ENCODE measurements around the gene UQCRHL.
A peak's percentile ranks its signal among the peaks of the same experiment; 100 is the strongest.
"Not testable (repeated sequence)": the region's sequence is repeated elsewhere in the genome, so short reads cannot be mapped to it uniquely, and the experiment has no call there.

The UQCRHL gene

GRCh38 chr1:15835205-15835740 is 27.8 kb upstream of the UQCRHL start:
- no peak for DNase-seq

- peak; percentile 91 for DNase-seq
Observed at GRCh38 chr1:15834406-15835204, 27.2 kb upstream of the UQCRHL start.

DNA sequence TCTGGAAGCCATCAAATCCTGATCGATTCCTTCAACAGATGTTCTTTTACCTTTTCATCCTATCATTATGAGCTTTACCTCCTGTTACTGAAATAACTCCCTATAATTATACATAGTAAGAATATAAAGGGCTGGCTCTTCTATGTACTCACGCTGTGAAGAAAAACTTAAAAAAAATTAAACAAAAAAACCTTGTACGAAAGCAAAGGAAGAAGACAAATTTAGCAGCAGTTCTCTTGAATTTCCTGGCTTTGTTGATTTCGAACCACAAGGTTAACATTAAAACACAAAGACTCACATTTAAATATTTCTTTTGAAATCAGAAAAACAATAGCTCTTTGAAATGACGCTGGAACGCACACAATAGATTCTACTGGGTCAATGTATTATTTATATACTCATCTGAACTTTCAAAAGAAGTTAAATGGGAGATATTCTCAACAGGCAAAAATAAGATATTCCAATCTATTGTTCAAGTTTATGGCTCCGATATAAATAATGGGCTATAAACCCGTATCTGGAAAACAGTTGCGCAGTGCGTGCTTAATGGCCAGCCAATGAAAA is 26.5 kb upstream of the UQCRHL start:
- DNase-seq = no peak

GRCh38 chr1:15833069-15833679 is 25.7 kb upstream of the UQCRHL start:
- DNase-seq = no peak

- no peak for DNase-seq
Observed at GRCh38 chr1:15830258-15830657, 22.8 kb upstream of the UQCRHL start.

- not testable (repeated sequence) for DNase-seq
Observed at GRCh38 chr1:15828931-15829330, 21.5 kb upstream of the UQCRHL start.

GRCh38 chr1:15827567-15827966 is 20.1 kb upstream of the UQCRHL start:
- not testable (repeated sequence) for DNase-seq

DNA sequence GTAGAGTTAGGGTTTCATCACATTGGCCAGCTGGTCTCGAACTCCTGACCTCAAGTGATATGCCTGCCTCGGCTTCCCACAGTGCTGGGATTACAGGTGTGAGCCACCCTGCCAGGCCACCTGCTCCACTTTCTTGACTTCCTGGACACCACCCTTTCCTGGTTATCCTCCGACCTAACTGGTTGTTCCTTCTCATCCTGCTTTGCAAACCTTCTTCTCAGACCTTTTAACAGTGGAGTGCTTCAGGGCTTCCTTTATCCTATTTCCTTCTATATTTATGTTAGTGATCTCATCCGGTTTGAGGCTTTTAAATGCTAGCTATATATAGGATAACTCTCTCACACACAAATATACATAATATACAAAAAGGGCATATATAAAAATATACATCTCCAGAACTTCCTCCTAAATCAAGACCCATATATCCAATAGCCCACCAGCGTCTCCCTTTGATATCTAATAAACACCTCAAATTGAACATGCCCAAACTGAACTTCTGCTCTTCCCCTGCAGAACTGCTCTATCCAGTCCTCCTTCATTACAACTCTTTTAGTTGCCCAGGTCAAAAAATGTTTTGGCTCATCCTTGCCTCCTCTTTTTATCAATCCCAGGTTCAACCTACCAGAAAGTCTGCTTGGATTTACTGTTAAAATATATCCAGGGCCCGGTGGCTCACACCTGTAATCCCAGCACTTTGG is 19.5 kb upstream of the UQCRHL start:
- no peak for DNase-seq

DNA sequence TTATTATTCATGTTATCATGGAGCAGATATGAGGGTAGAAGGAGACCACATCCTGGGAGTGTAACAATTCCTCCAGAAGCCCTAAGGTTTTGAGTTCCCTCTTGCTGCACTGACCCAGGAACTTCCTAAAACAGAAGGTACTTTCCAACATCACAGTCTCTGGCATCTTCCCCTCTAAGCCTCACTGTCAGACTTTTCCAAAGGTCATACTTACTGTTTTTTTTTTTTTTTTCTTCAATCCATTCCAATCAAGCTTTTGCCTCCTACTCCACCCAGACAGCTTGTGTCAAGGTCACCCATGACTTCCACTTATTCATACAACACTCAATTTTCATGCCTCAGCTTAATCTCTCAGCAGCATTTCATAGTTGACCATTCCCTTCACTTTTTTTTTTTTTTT is 18.4 kb upstream of the UQCRHL start:
- no peak for DNase-seq

GRCh38 chr1:15820478-15820877 is 13.0 kb upstream of the UQCRHL start:
- DNase-seq = no peak

DNA sequence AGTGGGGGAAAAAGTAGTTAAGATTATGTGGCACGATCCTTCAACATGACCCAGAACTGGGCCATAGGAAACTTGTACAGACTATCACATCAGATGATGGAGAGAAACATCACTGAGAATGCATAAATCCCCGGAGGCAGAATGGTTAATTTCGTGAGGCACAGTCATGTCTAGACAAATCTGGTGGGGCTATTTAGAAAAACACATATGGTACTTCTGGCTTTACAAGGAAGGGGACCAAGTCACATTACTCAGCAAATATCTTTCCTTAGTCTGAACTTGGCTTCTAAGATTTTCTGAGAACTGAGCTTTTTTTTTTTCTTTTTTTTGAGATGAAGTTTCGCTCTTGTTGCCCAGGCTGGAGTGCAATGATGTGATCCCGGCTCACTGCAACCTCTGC is 9.2 kb upstream of the UQCRHL start:
- DNase-seq = no peak

- no peak for DNase-seq
Observed at GRCh38 chr1:15810073-15810472, 2.6 kb upstream of the UQCRHL start.

- DNase-seq = no peak
Observed at GRCh38 chr1:15808955-15809354, 1.5 kb upstream of the UQCRHL start.

DNA sequence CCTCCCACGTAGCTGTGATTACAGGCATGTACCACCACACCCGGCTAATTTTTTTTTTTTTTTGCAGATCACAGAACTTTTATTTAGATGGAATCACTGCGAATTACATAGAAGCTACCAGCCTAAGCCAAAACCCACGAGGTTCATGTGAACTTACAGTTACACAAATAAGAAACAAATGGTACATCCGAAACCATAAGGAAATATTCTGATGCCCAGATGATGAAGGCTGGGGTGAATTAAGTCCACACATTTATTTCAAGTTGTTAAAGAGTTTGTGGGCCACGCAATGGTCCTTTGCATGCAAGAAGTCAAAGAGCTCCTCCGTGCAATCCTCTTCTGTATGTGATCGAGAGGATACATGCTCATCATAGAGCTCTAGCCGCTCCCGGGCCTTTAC is 328 bp downstream of the UQCRHL start:
- DNase-seq = no peak

- DNase-seq = no peak
Observed at GRCh38 chr1:15804060-15804459, 3.4 kb downstream of the UQCRHL start.

DNA sequence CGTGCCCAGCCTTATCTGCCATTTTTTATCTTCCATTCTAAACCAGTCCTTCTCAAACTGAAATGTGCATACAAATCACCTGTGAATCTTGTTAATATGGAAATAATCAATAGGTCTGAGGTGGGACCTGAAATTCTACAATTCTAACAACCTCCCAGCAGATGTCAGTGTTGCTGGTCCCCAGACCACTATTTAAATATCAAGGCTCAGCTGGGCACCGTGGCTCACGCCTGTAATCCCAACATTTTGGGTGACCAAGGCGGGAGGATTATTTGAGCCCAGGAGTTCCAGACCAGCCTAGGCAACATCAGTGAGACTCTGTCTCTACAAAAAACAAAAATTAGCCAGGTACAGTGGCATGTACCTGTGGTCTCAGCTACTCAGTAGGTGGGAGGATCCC is 4.1 kb downstream of the UQCRHL start:
- DNase-seq = no peak

DNA sequence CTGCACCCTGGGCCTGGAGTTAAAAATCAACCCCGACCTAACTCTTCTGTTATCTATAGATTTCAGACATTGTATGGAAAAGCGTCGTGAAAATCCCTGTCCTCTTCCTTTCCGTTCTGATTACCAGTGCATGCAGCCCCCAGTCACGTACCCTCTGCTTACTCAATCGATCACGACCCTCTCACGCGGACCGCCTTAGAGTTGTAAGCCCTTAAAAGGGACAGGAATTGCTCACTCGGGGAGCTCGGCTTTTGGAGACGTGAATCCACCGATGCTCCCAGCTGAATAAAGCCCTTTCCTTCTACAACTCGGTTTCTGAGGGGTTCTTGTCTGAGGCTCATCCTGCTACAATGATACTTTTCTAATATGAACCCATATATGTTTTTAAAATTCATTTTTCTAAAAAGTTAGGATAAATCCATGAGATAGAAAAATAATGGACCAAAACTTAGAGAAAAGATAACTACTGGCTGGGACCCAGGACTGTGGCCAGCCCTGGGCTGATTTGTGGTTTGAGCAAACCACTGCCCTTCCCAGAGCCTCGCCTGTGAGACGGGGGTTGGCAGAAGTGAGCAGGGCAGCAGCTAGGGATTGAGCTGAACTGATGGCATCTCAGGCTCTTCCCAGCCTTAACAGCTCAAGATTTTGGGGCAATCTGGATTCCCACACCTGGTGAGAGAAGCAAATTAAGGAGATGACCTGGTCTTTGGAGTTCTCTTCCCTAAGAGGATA is 5.0 kb downstream of the UQCRHL start:
- no peak for DNase-seq

GRCh38 chr1:15799928-15800835 is 7.3 kb downstream of the UQCRHL start:
- no peak for DNase-seq

GRCh38 chr1:15799004-15799867 is 8.2 kb downstream of the UQCRHL start:
- no peak for DNase-seq

DNA sequence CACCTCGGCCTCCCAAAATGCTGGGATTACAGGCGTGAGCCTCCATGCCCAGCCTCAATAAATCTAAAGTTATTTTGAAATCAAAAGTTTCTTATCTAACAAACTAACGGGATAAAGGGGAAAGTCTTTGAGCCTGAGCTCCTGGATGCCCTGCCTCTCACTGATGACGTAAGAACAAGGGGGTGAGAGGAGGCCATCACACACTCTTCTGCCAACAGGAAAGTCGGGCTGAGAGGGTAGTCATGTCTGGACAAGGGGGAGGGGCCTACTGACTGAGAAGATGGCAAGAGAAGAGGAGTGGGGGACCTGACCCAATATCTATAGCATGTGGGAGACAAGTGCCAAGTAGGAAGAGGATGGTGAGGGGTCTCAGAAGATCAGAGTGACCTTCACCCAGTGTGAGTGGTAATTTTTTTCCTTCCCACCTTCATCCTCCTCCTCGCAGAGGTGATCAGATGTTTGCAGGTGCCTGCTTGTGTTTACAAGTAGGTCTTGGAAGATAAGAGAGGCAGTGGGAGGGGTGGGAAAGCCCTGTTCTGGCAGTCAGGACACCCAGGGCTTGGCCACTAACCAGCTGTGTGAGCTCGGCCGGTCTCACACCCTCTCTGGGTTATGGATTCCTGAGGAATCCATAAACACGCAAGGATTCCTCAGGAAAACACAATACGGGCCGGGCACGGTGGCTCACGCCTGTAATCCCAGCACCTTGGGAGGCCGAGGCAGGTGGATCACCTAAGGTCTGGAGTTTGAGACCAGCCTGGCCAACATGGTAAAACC is 9.6 kb downstream of the UQCRHL start:
- DNase-seq = no peak

All from DMS 273 treated with DMSO at 0.1 percent for 48 hours (cell line).